OCI-LY1 (cell line): ENCODE results near the gene SMG5.
A peak's percentile ranks its signal among the peaks of the same experiment; 100 is the strongest.

Experiments
- H2AFZ ChIP-seq: fragments of 200-600 bp; sonication (generic), shearing (Covaris generic); 2 replicates; pipeline ENCODE4 v1.6.0; 2014; ENCODE audit warnings: antibody characterized with exemption, mild to moderate bottlenecking, low read length
- H3F3A ChIP-seq: fragments of 200-600 bp; sonication (generic), shearing (Covaris generic); 2 replicates; pipeline ENCODE4 v1.6.0; 2014; ENCODE audit warnings: mild to moderate bottlenecking, antibody characterized with exemption, low read length, moderate library complexity; ENCODE audit not compliant: insufficient read depth
- H3K27ac ChIP-seq: fragments of 200-600 bp; sonication (generic); 2 replicates; pipeline ENCODE4 v1.5.1; 2014; ENCODE audit warnings: low read length, mixed run types, mild to moderate bottlenecking, low read depth; ENCODE audit not compliant: poor library complexity, severe bottlenecking
- H3K27me3 ChIP-seq: fragments of 200-600 bp; sonication (generic); 2 replicates; pipeline ENCODE4 v1.6.0; 2014; ENCODE audit warnings: antibody characterized with exemption, mild to moderate bottlenecking, low read length, moderate library complexity; ENCODE audit not compliant: insufficient read depth
- H3K36me3 ChIP-seq: fragments of 200-600 bp; sonication (generic); 2 replicates; pipeline ENCODE4 v1.6.1; 2014; ENCODE audit warnings: mild to moderate bottlenecking, antibody characterized with exemption, low read length, moderate library complexity, mixed read lengths; ENCODE audit not compliant: insufficient read depth
- H3K4me1 ChIP-seq: fragments of 200-600 bp; sonication (generic); 2 replicates; pipeline ENCODE4 v1.5.1; 2014; ENCODE audit warnings: mild to moderate bottlenecking, low read length, moderate library complexity; ENCODE audit not compliant: insufficient read depth, severe bottlenecking
- H3K4me2 ChIP-seq: fragments of 200-600 bp; sonication (generic), shearing (Covaris generic); 2 replicates; pipeline ENCODE4 v1.6.1; 2014; ENCODE audit warnings: low read length
- H3K4me3 ChIP-seq: fragments of 200-600 bp; sonication (generic); 2 replicates; pipeline ENCODE4 v1.5.1; 2014; ENCODE audit warnings: low read length, low read depth, mild to moderate bottlenecking, mixed read lengths; ENCODE audit not compliant: poor library complexity, severe bottlenecking
- H3K79me2 ChIP-seq: fragments of 200-600 bp; shearing (Covaris generic); 2 replicates; pipeline ENCODE4 v1.6.1; 2016; ENCODE audit warnings: mixed run types, low read length, mixed read lengths; ENCODE audit not compliant: insufficient read depth
- H3K9ac ChIP-seq: fragments of 200-600 bp; sonication (generic), shearing (Covaris generic); 2 replicates; pipeline ENCODE4 v1.6.1; 2014; ENCODE audit warnings: mild to moderate bottlenecking, low read length, mixed read lengths
- H3K9me2 ChIP-seq: fragments of 200-600 bp; sonication (generic), shearing (Covaris generic); 2 replicates; pipeline ENCODE4 v1.6.1; 2014; ENCODE audit warnings: low read depth, mild to moderate bottlenecking, low read length, mixed read lengths
- H3K9me3 ChIP-seq: fragments of 200-600 bp; shearing (Covaris generic); 2 replicates; pipeline ENCODE4 v1.6.1; 2014; ENCODE audit warnings: low read length, mixed read lengths
- H4K20me1 ChIP-seq: fragments of 200-600 bp; sonication (generic), shearing (Covaris generic); 2 replicates; pipeline ENCODE4 v1.6.0; 2016; ENCODE audit warnings: mild to moderate bottlenecking, low read length; ENCODE audit not compliant: insufficient read depth
- EZH2 ChIP-seq: fragments of 200-600 bp; sonication (generic), shearing (Covaris generic); IDR thresholded peaks from 2 replicates; pipeline ENCODE4 v1.8.0; 2017; ENCODE audit warnings: borderline replicate concordance, mixed run types, mild to moderate bottlenecking, antibody characterized with exemption, low read length, moderate library complexity, mixed read lengths
- TF ChIP-seq, protein P1 (sequence below): fragments of 200-600 bp; sonication (generic), shearing (Covaris generic); IDR thresholded peaks from 2 replicates; pipeline ENCODE4 v1.5.1; 2017; ENCODE audit warnings: mild to moderate bottlenecking, antibody characterized with exemption, low read length, moderate library complexity, mixed read lengths

SMG5 gene

DNA sequence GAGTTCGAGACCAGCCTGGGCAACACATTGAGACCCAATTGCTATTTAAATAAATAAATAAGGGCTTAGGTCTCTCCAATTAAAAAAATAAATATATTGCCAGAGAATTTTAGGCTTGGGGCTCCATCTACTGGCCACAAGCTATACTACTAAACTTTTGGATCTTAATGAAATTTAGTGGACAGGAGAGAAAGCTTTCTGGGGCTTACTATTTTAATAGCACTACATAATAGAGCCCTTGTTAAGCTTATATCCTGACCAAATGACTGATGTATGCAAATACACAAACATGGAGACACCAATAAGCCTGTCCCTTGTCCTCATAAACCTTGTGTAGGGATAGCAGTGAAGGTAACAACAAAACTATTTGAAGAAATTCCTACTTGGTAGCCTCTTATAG lies 37.0 kb upstream of the SMG5 start:
- Histone ChIP-seq H3F3A (no peaks in the 10 kb centered on the region), H4K20me1 (no peaks in the 10 kb centered on the region), H3K4me2 (no peak overlapping the region), H3K36me3 (peaks cover 95% of the 10 kb centered on the region), H3K27me3 (no peaks in the 10 kb centered on the region), H3K27ac (no peak overlapping the region), H3K79me2 (no peaks in the 10 kb centered on the region), H3K4me1 (no peaks in the 10 kb centered on the region), H3K9ac (no peak overlapping the region), H2AFZ (no peak overlapping the region), H3K4me3 (no peak overlapping the region), H3K9me2 (no peaks in the 10 kb centered on the region), H3K9me3 (no peaks in the 10 kb centered on the region)
- TF ChIP-seq EZH2 = no peak
- TF ChIP-seq, protein P1, sequence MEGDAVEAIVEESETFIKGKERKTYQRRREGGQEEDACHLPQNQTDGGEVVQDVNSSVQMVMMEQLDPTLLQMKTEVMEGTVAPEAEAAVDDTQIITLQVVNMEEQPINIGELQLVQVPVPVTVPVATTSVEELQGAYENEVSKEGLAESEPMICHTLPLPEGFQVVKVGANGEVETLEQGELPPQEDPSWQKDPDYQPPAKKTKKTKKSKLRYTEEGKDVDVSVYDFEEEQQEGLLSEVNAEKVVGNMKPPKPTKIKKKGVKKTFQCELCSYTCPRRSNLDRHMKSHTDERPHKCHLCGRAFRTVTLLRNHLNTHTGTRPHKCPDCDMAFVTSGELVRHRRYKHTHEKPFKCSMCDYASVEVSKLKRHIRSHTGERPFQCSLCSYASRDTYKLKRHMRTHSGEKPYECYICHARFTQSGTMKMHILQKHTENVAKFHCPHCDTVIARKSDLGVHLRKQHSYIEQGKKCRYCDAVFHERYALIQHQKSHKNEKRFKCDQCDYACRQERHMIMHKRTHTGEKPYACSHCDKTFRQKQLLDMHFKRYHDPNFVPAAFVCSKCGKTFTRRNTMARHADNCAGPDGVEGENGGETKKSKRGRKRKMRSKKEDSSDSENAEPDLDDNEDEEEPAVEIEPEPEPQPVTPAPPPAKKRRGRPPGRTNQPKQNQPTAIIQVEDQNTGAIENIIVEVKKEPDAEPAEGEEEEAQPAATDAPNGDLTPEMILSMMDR = peak; percentile 53

DNA sequence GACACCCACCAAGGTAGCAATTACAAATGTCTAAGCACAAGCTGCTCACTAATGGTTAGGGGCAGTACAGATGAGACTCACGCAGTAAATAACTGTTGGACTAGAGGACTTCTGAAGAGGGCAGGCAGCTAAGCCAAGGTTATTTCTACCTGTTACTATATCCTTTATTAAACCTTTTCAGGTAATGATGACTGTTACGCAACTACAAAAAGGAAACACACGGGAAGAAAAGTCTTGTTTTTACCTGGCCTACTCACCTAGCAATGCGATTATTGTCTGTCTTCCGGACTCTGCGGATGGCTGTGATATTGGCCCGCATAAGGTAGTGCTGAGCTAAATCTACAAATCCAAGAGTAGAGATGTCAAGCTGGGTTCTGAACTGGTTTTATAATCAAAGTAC lies 34.3 kb upstream of the SMG5 start:
- Histone ChIP-seq H3K9ac (no peak overlapping the region), H3K9me2 (no peaks in the 10 kb centered on the region), H4K20me1 (no peaks in the 10 kb centered on the region), H3K27me3 (no peaks in the 10 kb centered on the region), H3K4me2 (no peak overlapping the region), H3F3A (no peaks in the 10 kb centered on the region; the same call in 1 of the 2 replicates), H2AFZ (no peak overlapping the region), H3K9me3 (no peaks in the 10 kb centered on the region), H3K4me3 (no peak overlapping the region), H3K4me1 (no peaks in the 10 kb centered on the region), H3K79me2 (no peaks in the 10 kb centered on the region), H3K27ac (no peak overlapping the region), H3K36me3 (peaks cover 100% of the 10 kb centered on the region)
- TF ChIP-seq, protein P1 = no peak
- no peak for TF ChIP-seq EZH2

DNA sequence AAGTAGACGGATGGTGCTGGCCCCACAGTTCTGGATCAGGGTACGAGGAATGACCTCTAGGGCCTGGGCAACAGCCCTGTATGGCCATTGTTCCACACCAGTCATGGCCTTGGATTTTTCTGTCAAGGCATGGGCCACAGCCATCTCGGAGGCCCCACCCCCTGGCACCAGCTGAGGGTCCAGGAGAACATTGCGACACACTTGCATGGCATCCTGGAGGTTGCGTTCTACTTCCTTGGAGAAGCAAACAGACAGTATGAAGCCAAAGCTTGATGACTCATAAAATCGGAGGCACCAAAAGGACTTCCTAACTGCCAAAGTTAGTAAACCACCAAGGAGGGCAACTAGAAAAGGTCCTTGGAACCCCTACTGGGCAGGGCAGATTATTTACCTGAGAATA lies 28.3 kb upstream of the SMG5 start:
- Histone ChIP-seq H3K27me3 (no peaks in the 10 kb centered on the region), H4K20me1 (no peaks in the 10 kb centered on the region), H3K9ac (no peak overlapping the region), H3K9me3 (no peaks in the 10 kb centered on the region), H3K36me3 (peaks cover 98% of the 10 kb centered on the region), H3K79me2 (no peaks in the 10 kb centered on the region), H3K4me2 (no peak overlapping the region), H3F3A (no peaks in the 10 kb centered on the region; the same call in 1 of the 2 replicates), H3K4me1 (no peaks in the 10 kb centered on the region), H2AFZ (no peak overlapping the region), H3K27ac (no peak overlapping the region), H3K9me2 (no peaks in the 10 kb centered on the region), H3K4me3 (no peak overlapping the region)
- TF ChIP-seq, protein P1 = no peak
- TF ChIP-seq EZH2 = no peak
